ENCODE measurements around the gene PTAFR. TPM values are rescaled to one million over a fixed set of nuclear protein-coding genes. Genes with fewer than 3 reads are reported as not detected.

PTAFR gene
- total and polyA plus RNA-seq, 2 donors (not counting 1 experiment from before 2014, with no cell fraction given) = 5.9 to 6.2 TPM

DNA sequence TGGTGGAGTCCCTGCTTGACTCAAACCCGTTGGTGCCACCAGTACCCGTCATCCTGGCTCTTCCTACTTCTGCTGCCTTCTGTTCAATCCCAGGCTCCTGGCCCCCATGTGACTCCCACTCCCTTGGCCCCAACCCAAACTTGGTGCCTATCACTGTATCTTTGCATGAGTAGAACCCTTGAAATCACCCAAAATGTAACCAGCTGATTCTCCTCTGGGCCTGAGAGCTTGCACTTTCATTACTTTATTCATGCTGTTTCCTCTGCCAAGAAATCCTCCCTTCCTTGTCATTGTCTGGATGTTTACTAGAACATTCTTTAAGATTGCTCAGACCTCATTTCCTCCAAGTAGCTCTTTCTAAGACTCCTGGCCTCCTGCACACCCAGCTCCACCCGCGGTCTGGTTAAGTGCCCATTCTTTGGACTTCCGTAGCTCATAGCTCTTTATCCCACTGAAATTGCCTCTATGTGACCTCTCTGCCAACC is 15.7 kb downstream of the PTAFR start:
- H3K79me2 ChIP-seq (ENCODE audit: control insufficient read depth, insufficient read depth, low read length) = peaks cover 43% of the 10 kb centered on the region
- TF ChIP-seq, protein P1, sequence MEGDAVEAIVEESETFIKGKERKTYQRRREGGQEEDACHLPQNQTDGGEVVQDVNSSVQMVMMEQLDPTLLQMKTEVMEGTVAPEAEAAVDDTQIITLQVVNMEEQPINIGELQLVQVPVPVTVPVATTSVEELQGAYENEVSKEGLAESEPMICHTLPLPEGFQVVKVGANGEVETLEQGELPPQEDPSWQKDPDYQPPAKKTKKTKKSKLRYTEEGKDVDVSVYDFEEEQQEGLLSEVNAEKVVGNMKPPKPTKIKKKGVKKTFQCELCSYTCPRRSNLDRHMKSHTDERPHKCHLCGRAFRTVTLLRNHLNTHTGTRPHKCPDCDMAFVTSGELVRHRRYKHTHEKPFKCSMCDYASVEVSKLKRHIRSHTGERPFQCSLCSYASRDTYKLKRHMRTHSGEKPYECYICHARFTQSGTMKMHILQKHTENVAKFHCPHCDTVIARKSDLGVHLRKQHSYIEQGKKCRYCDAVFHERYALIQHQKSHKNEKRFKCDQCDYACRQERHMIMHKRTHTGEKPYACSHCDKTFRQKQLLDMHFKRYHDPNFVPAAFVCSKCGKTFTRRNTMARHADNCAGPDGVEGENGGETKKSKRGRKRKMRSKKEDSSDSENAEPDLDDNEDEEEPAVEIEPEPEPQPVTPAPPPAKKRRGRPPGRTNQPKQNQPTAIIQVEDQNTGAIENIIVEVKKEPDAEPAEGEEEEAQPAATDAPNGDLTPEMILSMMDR (IDR thresholded peaks at IDR 0.05) = no peak
- TF ChIP-seq EZH2 (IDR thresholded peaks at IDR 0.05; ENCODE audit: borderline replicate concordance, insufficient read depth, low read depth, low read length, poor library complexity, severe bottlenecking) = no peak
- no peaks in the 10 kb centered on the region for H3K36me3 ChIP-seq (replicated peaks in 1 of 2; ENCODE audit: control extremely low read depth in 1 of 2, control insufficient read depth in 1 of 2, extremely low read depth in 1 of 2, insufficient read depth in 2 of 2, low read length in 1 of 2)
- ATAC-seq (ENCODE audit: low read depth) = no peak
- H4K20me1 ChIP-seq (ENCODE audit: control insufficient read depth, insufficient read depth, low read length, poor library complexity, severe bottlenecking) = no peaks in the 10 kb centered on the region
- H3K4me3 ChIP-seq (ENCODE audit: control extremely low read depth in 1 of 5, extremely low read depth in 1 of 5, insufficient read depth in 1 of 5, low read depth in 2 of 5, low read length in 4 of 5) = no peak overlapping the region
- CTCF ChIA-PET = interaction anchor here (0.7 to 1.8 kb wide), 6 partner anchors 12 to 306 kb away, joined by 3 to 8 read pairs (median 4); no protein-coding TSS in a partner anchor
- H3K9me3 ChIP-seq (ENCODE audit: control extremely low read depth in 1 of 3, control insufficient read depth in 2 of 3, insufficient read depth in 1 of 3, low read length in 2 of 3) = no peaks in the 10 kb centered on the region
- H3K9ac ChIP-seq (ENCODE audit: low read length) = no peak overlapping the region
- no peak overlapping the region for H3K4me2 ChIP-seq (replicated peaks; ENCODE audit: low read depth, low read length, poor library complexity, severe bottlenecking)
- no peak for DNase-seq
- Mint-ChIP-seq H3K4me3 (no peak overlapping the region), H3K27me3 (no peaks in the 10 kb centered on the region), H3K27ac (no peak overlapping the region), H3K4me1 (peaks cover 6% of the 10 kb centered on the region), H3K9me3 (ENCODE audit: insufficient read depth) (no peaks in the 10 kb centered on the region)
- H3K27ac ChIP-seq (ENCODE audit: low read length in 2 of 2) = no peak overlapping the region
- intact Hi-C loops (cut with micrococcal nuclease) = no loop called here
- H3K27me3 ChIP-seq (replicated peaks in 1 of 4; ENCODE audit: control extremely low read depth in 1 of 4, control insufficient read depth in 3 of 4, insufficient read depth in 4 of 4, low read length in 3 of 4) = no peaks in the 10 kb centered on the region
- H2AFZ ChIP-seq (ENCODE audit: insufficient read depth, low read depth, low read length, poor library complexity, severe bottlenecking) = no peak overlapping the region
- POLR2A ChIA-PET = interaction anchor here (1.1 kb wide), 1 partner anchor 11 kb away, joined by 3 read pairs; no protein-coding TSS in a partner anchor
- 96% methylated on average over 5 of the region's 5 CpGs for WGBS (ENCODE audit: insufficient coverage)
- H3K4me1 ChIP-seq (ENCODE audit: control insufficient read depth in 2 of 2, insufficient read depth in 2 of 2, low read length in 2 of 2) = no peaks in the 10 kb centered on the region

DNA sequence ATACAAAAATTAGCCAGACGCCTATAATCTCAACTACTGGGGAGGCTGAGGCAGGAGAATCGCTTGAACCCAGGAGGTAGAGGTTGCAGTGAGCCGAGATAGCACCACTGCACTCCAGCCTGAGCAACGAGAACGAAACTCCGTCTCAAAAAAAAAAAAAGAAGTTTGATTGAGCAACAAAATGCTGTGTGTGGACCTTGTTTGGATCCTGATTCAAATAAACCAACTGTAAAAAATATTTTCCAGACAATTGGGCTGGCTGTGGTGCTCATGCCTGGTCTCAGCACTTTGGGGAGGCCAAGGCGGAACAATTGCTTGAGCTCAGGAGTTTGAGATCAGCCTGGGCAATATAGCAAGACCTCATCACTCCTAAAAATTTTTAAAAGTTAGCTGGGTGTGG is 16.8 kb downstream of the PTAFR start:
- Histone ChIP-seq H3K79me2 (ENCODE audit: control insufficient read depth, insufficient read depth, low read length) (peaks cover 42% of the 10 kb centered on the region), H4K20me1 (ENCODE audit: control insufficient read depth, insufficient read depth, low read length, poor library complexity, severe bottlenecking) (no peaks in the 10 kb centered on the region), H3K36me3 (replicated peaks in 1 of 2; ENCODE audit: control extremely low read depth in 1 of 2, control insufficient read depth in 1 of 2, extremely low read depth in 1 of 2, insufficient read depth in 2 of 2, low read length in 1 of 2) (no peaks in the 10 kb centered on the region), H3K27me3 (replicated peaks in 1 of 4; ENCODE audit: control extremely low read depth in 1 of 4, control insufficient read depth in 3 of 4, insufficient read depth in 4 of 4, low read length in 3 of 4) (no peaks in the 10 kb centered on the region), H3K4me3 (ENCODE audit: control extremely low read depth in 1 of 5, extremely low read depth in 1 of 5, insufficient read depth in 1 of 5, low read depth in 2 of 5, low read length in 4 of 5) (no peak overlapping the region), H3K4me2 (replicated peaks; ENCODE audit: low read depth, low read length, poor library complexity, severe bottlenecking) (no peak overlapping the region), H3K27ac (ENCODE audit: low read length in 2 of 2) (no peak overlapping the region), H3K9me3 (ENCODE audit: control extremely low read depth in 1 of 3, control insufficient read depth in 2 of 3, insufficient read depth in 1 of 3, low read length in 2 of 3) (no peaks in the 10 kb centered on the region), H2AFZ (ENCODE audit: insufficient read depth, low read depth, low read length, poor library complexity, severe bottlenecking) (no peak overlapping the region), H3K9ac (ENCODE audit: low read length) (no peak overlapping the region), H3K4me1 (ENCODE audit: control insufficient read depth in 2 of 2, insufficient read depth in 2 of 2, low read length in 2 of 2) (no peaks in the 10 kb centered on the region)
- DNase-seq (no peak), ATAC-seq (ENCODE audit: low read depth) (no peak)
- Mint-ChIP-seq H3K9me3 (ENCODE audit: insufficient read depth) (no peaks in the 10 kb centered on the region), H3K4me1 (peaks cover 8% of the 10 kb centered on the region), H3K27ac (no peak overlapping the region), H3K27me3 (no peaks in the 10 kb centered on the region), H3K4me3 (no peak overlapping the region)
- POLR2A ChIA-PET = interaction anchor here (1.1 kb wide), 1 partner anchor 13 kb away, joined by 3 read pairs; no protein-coding TSS in a partner anchor
- CTCF ChIA-PET = no interaction called here
- intact Hi-C loops (cut with micrococcal nuclease) = no loop called here
- WGBS (ENCODE audit: insufficient coverage) = 100% methylated on average over 2 of the region's 7 CpGs
- no peak for TF ChIP-seq EZH2 (IDR thresholded peaks at IDR 0.05; ENCODE audit: borderline replicate concordance, insufficient read depth, low read depth, low read length, poor library complexity, severe bottlenecking)
- TF ChIP-seq, protein P1 (IDR thresholded peaks at IDR 0.05) = no peak

Measured in B cell (primary cell).